PC-3 (cell line): Measurements from ENCODE around the gene WNT5A. TPM values are rescaled to one million over a fixed set of nuclear protein-coding genes. Genes with fewer than 3 reads are reported as not detected.

Experiments used
- ATAC-seq: fragments of 200-7000 bp; cut with Tn5 transposase; 2 replicates; pipeline ENCODE4 v1.9.1; 2020; ENCODE audit warnings: mild to moderate bottlenecking, moderate library complexity
- BruUV-seq: library from RNA; stranded (reverse); fragments of 400-500 nt; replicated peaks from 2 replicates; lab custom pipeline; 2021; lab: Mats Ljungman, UMichigan
- CTCF ChIA-PET: fragments of 300-600 bp; sonication (Branson Sonifier 250); formaldehyde crosslinking; loops from one replicate; lab custom pipeline; 2022; ENCODE audit warnings: antibody characterized with exemption; lab: Charles Lee
- POLR2A ChIA-PET: fragments of 300-600 bp; sonication (Branson Sonifier 250); formaldehyde crosslinking; loops from one replicate; lab custom pipeline; 2022; ENCODE audit warnings: antibody characterized with exemption; ENCODE audit not compliant: unreplicated experiment; lab: Charles Lee
- DNase-seq: peaks from one replicate; pipeline ENCODE4 v3.0.0-alpha.2; 2015
- H2AFZ ChIP-seq: fragments of 300-600 bp; sonication (generic); 2 replicates; pipeline ENCODE4 v1.6.0; 2016; ENCODE audit warnings: antibody characterized with exemption, low read length
- H3F3A ChIP-seq: fragments of 300-600 bp; sonication (generic); one replicate; pipeline ENCODE4 v1.6.0; 2017; ENCODE audit warnings: antibody characterized with exemption, low read length, control low read depth, mild to moderate bottlenecking; ENCODE audit not compliant: unreplicated experiment
- H3K27ac ChIP-seq: fragments of 300-600 bp; sonication (generic); 2 replicates; pipeline ENCODE4 v1.5.1; 2016; ENCODE audit warnings: mild to moderate bottlenecking, low read length
- H3K27me3 ChIP-seq: fragments of 300-600 bp; sonication (generic); 2 replicates; pipeline ENCODE4 v1.6.1; 2016; ENCODE audit warnings: low read length, mixed read lengths
- H3K36me3 ChIP-seq: fragments of 300-600 bp; sonication (generic); 2 replicates; pipeline ENCODE4 v1.6.1; 2016; ENCODE audit warnings: low read depth, mixed run types, low read length, mixed read lengths
- H3K4me1 ChIP-seq: fragments of 300-600 bp; sonication (generic); 2 replicates; pipeline ENCODE4 v1.5.1; 2016; ENCODE audit warnings: low read length; ENCODE audit not compliant: insufficient read depth
- H3K4me2 ChIP-seq: fragments of 300-600 bp; sonication (generic); 2 replicates; pipeline ENCODE4 v1.6.0; 2016; ENCODE audit warnings: low read length
- H3K4me3 ChIP-seq: fragments of 300-600 bp; sonication (generic); 2 replicates; pipeline ENCODE4 v1.5.1; 2016; ENCODE audit warnings: mild to moderate bottlenecking, low read length, mixed read lengths
- H3K79me2 ChIP-seq: fragments of 300-600 bp; sonication (generic); 2 replicates; pipeline ENCODE4 v1.6.1; 2017; ENCODE audit warnings: low read length, mixed read lengths
- H3K9ac ChIP-seq: fragments of 300-600 bp; sonication (generic); 2 replicates; pipeline ENCODE4 v1.6.0; 2016; ENCODE audit warnings: mild to moderate bottlenecking, low read length
- H3K9me2 ChIP-seq: fragments of 300-600 bp; sonication (generic); replicated peaks from 2 replicates; pipeline ENCODE4 v1.6.1; 2016; ENCODE audit warnings: mixed run types, low read length, mixed read lengths
- H3K9me3 ChIP-seq: fragments of 300-600 bp; sonication (generic); 2 replicates; pipeline ENCODE4 v1.6.1; 2016; ENCODE audit warnings: low read length, mixed read lengths
- H4K20me1 ChIP-seq: fragments of 300-600 bp; sonication (generic); 2 replicates; pipeline ENCODE4 v1.6.1; 2016; ENCODE audit warnings: low read length, mixed read lengths
- EZH2 ChIP-seq: fragments of 300-600 bp; sonication (generic); IDR thresholded peaks from one replicate; pipeline ENCODE4 v1.6.1; 2017; ENCODE audit warnings: antibody characterized with exemption, mild to moderate bottlenecking, low read length; ENCODE audit not compliant: unreplicated experiment
- EZH2phosphoT487 ChIP-seq: fragments of 300-600 bp; sonication (generic); IDR thresholded peaks from 2 replicates; pipeline ENCODE4 v1.6.1; 2018; ENCODE audit warnings: mild to moderate bottlenecking, antibody characterized with exemption, low read length, borderline replicate concordance
- intact Hi-C: fragments of 100-400 bp; cut with micrococcal nuclease; formaldehyde crosslinking; loops from 2 replicates; pipeline ENCODE4 v1.9.0; 2023
- total RNA-seq: library from RNA; depleted of rRNA; stranded (reverse); fragments of >200 nt; gene quantifications from 2 replicates; pipeline ENCODE4 v1.2.3, GENCODE V29; 2014
- TF ChIP-seq, protein P1 (sequence below): fragments of 300-600 bp; sonication (generic); conservative IDR thresholded peaks from 2 replicates; pipeline ENCODE4 v1.5.1; 2017; ENCODE audit warnings: antibody characterized with exemption, low read depth, mild to moderate bottlenecking, low read length

Gene WNT5A
- total RNA-seq, 1 experiment from 2014 or later, result 21.8 TPM

DNA sequence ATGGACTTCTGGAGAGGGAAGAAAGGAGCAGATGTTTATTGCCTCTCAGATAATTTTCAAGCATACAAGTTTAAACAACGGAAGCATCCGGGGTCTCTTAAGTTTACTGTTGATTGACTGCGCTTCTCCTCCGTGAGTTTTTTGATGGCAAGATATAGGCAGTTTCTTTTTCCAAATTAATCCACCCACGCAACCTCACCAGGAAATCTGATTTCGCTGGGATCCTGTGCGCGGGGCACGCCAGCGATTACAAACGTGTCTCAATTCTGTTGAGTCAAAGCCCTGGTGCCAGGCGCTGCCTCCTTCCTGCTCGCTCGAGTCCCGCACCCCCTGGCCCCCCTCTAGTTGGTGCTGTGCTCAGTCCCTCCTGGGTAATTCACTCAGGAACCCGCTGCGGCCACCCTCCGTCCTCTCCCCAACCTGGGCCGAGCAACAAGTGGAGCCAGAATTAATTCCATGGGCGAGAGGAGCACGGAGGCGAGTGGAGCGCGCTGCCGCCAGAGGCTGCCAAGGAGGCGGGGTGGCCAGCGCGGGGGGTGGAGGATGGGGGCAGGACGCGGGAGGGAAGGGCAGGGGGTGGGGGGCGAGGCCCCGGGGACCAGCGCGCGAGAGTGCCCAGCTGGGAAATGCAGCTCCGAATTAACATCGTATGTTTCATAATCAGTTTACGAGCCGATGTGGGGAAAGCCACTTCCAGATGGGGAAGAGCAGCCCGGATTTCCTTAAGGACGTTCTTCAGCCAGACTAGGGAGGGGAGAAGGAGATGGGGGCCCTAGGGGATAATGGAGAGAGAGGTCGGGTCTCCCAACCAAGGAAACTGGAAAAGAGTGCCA is 6.0 kb downstream of the WNT5A start:
- POLR2A ChIA-PET, result no interaction called here
- TF ChIP-seq, protein P1, sequence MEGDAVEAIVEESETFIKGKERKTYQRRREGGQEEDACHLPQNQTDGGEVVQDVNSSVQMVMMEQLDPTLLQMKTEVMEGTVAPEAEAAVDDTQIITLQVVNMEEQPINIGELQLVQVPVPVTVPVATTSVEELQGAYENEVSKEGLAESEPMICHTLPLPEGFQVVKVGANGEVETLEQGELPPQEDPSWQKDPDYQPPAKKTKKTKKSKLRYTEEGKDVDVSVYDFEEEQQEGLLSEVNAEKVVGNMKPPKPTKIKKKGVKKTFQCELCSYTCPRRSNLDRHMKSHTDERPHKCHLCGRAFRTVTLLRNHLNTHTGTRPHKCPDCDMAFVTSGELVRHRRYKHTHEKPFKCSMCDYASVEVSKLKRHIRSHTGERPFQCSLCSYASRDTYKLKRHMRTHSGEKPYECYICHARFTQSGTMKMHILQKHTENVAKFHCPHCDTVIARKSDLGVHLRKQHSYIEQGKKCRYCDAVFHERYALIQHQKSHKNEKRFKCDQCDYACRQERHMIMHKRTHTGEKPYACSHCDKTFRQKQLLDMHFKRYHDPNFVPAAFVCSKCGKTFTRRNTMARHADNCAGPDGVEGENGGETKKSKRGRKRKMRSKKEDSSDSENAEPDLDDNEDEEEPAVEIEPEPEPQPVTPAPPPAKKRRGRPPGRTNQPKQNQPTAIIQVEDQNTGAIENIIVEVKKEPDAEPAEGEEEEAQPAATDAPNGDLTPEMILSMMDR, result 0 out of 2 replicates have a peak, but pooled peaks have one; percentile 9
- no peak for TF ChIP-seq EZH2phosphoT487
- Histone ChIP-seq H3K4me2 (peak overlapping the region; percentile 93), H3K9me3 (no peaks in the 10 kb centered on the region), H3F3A (no peaks in the 10 kb centered on the region), H3K9ac (peak overlapping the region; percentile 65), H3K4me3 (peak overlapping the region; percentile 76), H2AFZ (peak overlapping the region; percentile 82), H4K20me1 (no peaks in the 10 kb centered on the region), H3K4me1 (peaks cover 10% of the 10 kb centered on the region; the same call in 1 of the 2 replicates), H3K36me3 (no peaks in the 10 kb centered on the region), H3K27ac (no peak overlapping the region), H3K27me3 (no peaks in the 10 kb centered on the region), H3K9me2 (no peaks in the 10 kb centered on the region), H3K79me2 (peaks cover 23% of the 10 kb centered on the region)
- CTCF ChIA-PET, result no interaction called here
- BruUV-seq, result no TSS peak
- ATAC-seq (peak; percentile 27), DNase-seq (peak; percentile 33)
- intact Hi-C loops, result loop anchor here (2.0 to 5.0 kb wide), 2 partner anchors 46 to 629 kb away; no protein-coding TSS in a partner anchor

DNA sequence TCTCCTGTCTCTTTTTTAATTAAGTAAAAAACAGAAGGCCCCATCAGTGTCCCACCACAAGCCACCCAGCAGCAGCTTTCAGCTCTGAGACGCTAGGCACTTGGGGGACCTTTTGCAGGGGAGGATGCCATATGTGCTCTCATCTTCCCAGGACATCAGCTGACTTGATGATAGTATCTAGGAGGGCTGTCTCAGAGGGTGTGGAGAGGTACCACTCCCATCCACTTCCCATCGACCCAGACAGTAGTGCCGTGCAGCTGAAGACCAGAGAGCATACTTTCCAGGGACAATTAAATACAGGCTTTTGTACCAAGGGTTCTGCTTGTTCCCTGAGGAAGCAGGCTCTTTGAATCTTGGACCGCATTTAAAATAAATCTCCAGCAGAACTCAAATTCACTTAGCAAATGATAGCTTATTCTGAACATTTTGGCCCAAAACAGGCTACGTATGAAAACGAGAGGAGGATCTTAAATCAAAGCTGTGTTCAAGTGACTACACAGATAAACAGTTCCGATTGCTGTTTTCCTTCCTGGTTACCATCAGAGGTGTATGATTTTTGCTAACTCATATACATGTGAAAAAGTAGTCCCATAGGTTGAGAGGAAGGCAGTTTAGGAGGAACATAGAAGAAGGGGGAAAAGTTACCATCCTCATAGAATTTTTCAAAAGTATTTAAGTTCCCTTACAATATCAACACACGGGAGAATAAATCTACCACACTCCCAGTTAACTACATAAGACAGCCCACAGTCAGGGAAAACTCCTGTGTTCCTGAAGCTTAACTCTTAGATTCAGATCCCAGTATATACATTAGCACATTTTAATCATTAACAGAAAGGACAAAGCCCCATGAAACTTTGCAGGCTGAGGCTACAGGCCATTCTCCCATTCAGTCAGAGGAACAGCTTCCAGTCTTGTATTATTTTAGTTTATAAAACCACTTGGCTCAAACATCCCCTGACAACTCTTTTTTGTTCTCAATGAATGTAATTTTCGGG is 9.5 kb downstream of the WNT5A start:
- no peak for TF ChIP-seq EZH2phosphoT487
- no peak for TF ChIP-seq EZH2
- TF ChIP-seq, protein P1, result no peak
- no peak overlapping the region for H3K27ac ChIP-seq
- H3K79me2 ChIP-seq, result peaks cover 5% of the 10 kb centered on the region; the same call in 1 of the 2 replicates
- ATAC-seq (no peak), DNase-seq (no peak)
- no peaks in the 10 kb centered on the region for H3K27me3 ChIP-seq
- no peaks in the 10 kb centered on the region for H3F3A ChIP-seq
- H3K4me2 ChIP-seq, result no peak overlapping the region
- no peak overlapping the region for H3K4me3 ChIP-seq
- no peak overlapping the region for H3K9ac ChIP-seq
- H3K36me3 ChIP-seq, result no peaks in the 10 kb centered on the region
- BruUV-seq, result no TSS peak
- H4K20me1 ChIP-seq, result no peaks in the 10 kb centered on the region
- intact Hi-C loops, result no loop called here
- ChIA-PET CTCF (no interaction called here), POLR2A (no interaction called here)
- H3K9me2 ChIP-seq, result no peaks in the 10 kb centered on the region
- no peaks in the 10 kb centered on the region for H3K9me3 ChIP-seq
- H3K4me1 ChIP-seq, result peaks cover 5% of the 10 kb centered on the region; the same call in 1 of the 2 replicates
- no peak overlapping the region for H2AFZ ChIP-seq
